HepG2 (cell line): Measurements from ENCODE around the gene PLEKHA6. TPM values are rescaled to one million over a fixed set of nuclear protein-coding genes. Genes with fewer than 3 reads are reported as not detected.

Source experiments
- ATAC-seq: fragments of 200-7000 bp; cut with Tn5 transposase; 3 replicates; pipeline ENCODE4 v1.9.1; 2020; ENCODE audit warnings: mild to moderate bottlenecking, moderate library complexity
- BruUV-seq: library from RNA; stranded (reverse); fragments of 400-500 nt; replicated peaks from 2 replicates; lab custom pipeline; 2021; lab: Mats Ljungman, UMichigan
- CTCF ChIA-PET: fragments of 300-600 bp; formaldehyde crosslinking; extraction: SDS; loops from one replicate; lab custom pipeline; 2021; ENCODE audit warnings: low total read pairs, inconsistent platforms, low intra/inter-chr PET ratio; lab: Yijun Ruan, JAX
- POLR2A ChIA-PET: fragments of 350-600 bp; sonication (Branson Sonifier 250); formaldehyde crosslinking; loops from one replicate; lab custom pipeline; 2020; ENCODE audit warnings: antibody characterized with exemption, inconsistent platforms; lab: Yijun Ruan, JAX
- DNase-seq: peaks from one replicate; pipeline ENCODE4 v3.0.0-alpha.2; 2015; ENCODE audit warnings: low spot score
- FAIRE-seq: peaks from 3 replicates; lab custom pipeline; 2011; peaks lifted over from hg19 to GRCh38; lab: Jason Lieb, UNC
- H2AFZ ChIP-seq: one replicate; pipeline ENCODE4 v1.6.1; 2011; ENCODE audit warnings: low read length, inconsistent platforms
- H3K27ac ChIP-seq: fragments of 300-600 bp; 3 replicates; pipeline ENCODE4 v1.8.0; 2011; ENCODE audit warnings: mixed run types, mild to moderate bottlenecking, mixed read lengths, low read length, inconsistent platforms; ENCODE audit not compliant: insufficient read depth; ENCODE audit errors: extremely low read length
- H3K27me3 ChIP-seq, 2 experiments: fragments of 200-600 bp in 1 of 2; 2 replicates in 1 of 2; 3 replicates in 1 of 2; pipeline versions ENCODE4 v1.6.0 to v1.8.0; 2011; ENCODE audit warnings: low read length in 2 of 2, mild to moderate bottlenecking in 2 of 2, moderate library complexity in 2 of 2, inconsistent platforms in 1 of 2; ENCODE audit not compliant: insufficient read depth in 2 of 2, control insufficient read depth in 1 of 2
- H3K36me3 ChIP-seq, 2 experiments: fragments of 200-600 bp in 1 of 2; replicated peaks in 1 of 2; 2 replicates in 1 of 2; 3 replicates in 1 of 2; pipeline versions ENCODE4 v1.5.1 to v1.8.0; 2011; ENCODE audit warnings: low read length in 2 of 2, inconsistent platforms in 1 of 2; ENCODE audit not compliant: insufficient read depth in 2 of 2, control insufficient read depth in 1 of 2
- H3K4me1 ChIP-seq: 2 replicates; pipeline ENCODE4 v1.5.1; 2012; ENCODE audit warnings: low read length, inconsistent platforms; ENCODE audit not compliant: insufficient read depth
- H3K4me2 ChIP-seq: 2 replicates; pipeline ENCODE4 v1.6.0; 2011; ENCODE audit warnings: low read depth, low read length, inconsistent platforms
- H3K4me3 ChIP-seq, 3 experiments: fragments of 200-600 bp in 1 of 3; sonication (generic), shearing (Covaris generic) in 1 of 3; replicated peaks in 1 of 3; 2 replicates each; pipeline ENCODE4 v1.5.1; 2011 to 2016; ENCODE audit warnings: low read length in 3 of 3, inconsistent platforms in 2 of 3, low read depth in 2 of 3, mild to moderate bottlenecking in 2 of 3, control low read depth in 1 of 3, mixed read lengths in 1 of 3; ENCODE audit not compliant: insufficient read depth in 1 of 3
- H3K79me2 ChIP-seq: one replicate; pipeline ENCODE4 v1.6.1; 2011; ENCODE audit warnings: low read length, inconsistent platforms; ENCODE audit not compliant: insufficient read depth
- H3K9ac ChIP-seq: 2 replicates; pipeline ENCODE4 v1.6.0; 2011; ENCODE audit warnings: mild to moderate bottlenecking, low read depth, low read length, inconsistent platforms; ENCODE audit not compliant: insufficient read depth
- H3K9me3 ChIP-seq: 2 replicates; pipeline ENCODE4 v1.5.1; 2012; ENCODE audit warnings: mild to moderate bottlenecking, low read length
- H4K20me1 ChIP-seq: 2 replicates; pipeline ENCODE4 v1.6.0; 2011; ENCODE audit warnings: inconsistent platforms, mild to moderate bottlenecking, low read length, moderate library complexity; ENCODE audit not compliant: insufficient read depth
- ELF1 ChIP-seq: sonication (generic); formaldehyde crosslinking; IDR thresholded peaks from 2 replicates; pipeline ENCODE4 v1.4.0; 2020; ENCODE audit warnings: missing genetic modification reagents
- GATA4 ChIP-seq: sonication (generic); IDR thresholded peaks from 2 replicates; pipeline ENCODE4 v1.6.1; 2016; ENCODE audit warnings: antibody characterized with exemption, low read depth, borderline replicate concordance
- MAFK ChIP-seq, 2 experiments: IDR thresholded peaks in 1 of 2; conservative IDR thresholded peaks in 1 of 2; 2 replicates each; pipeline ENCODE4 v1.6.1; 2011; ENCODE audit warnings: improper control_type of control experiment in 2 of 2, low read length in 2 of 2
- NFYB ChIP-seq: sonication (generic); formaldehyde crosslinking; IDR thresholded peaks from 2 replicates; pipeline ENCODE4 v1.4.0; 2020; ENCODE audit warnings: missing genetic modification reagents
- RBAK ChIP-seq: sonication (generic); formaldehyde crosslinking; IDR thresholded peaks from 2 replicates; pipeline ENCODE4 v1.5.1; 2020; ENCODE audit warnings: mild to moderate bottlenecking, missing genetic modification reagents
- SOX13 ChIP-seq, 3 experiments: fragments of 450-650 bp in 1 of 3; sonication (generic) in 1 of 3; formaldehyde crosslinking in 1 of 3; IDR thresholded peaks in 2 of 3; conservative IDR thresholded peaks in 1 of 3; 2 replicates each; pipeline versions ENCODE4 v1.5.0 to v1.6.1; 2016 to 2020; ENCODE audit warnings: antibody characterized with exemption in 1 of 3, mild to moderate bottlenecking in 1 of 3, missing compliant biosample characterization in 1 of 3, missing genetic modification reagents in 1 of 3, moderate library complexity in 1 of 3
- SRSF1 ChIP-seq: fragments of 200-400 bp; formaldehyde crosslinking; optimal IDR thresholded peaks from 2 replicates; pipeline ENCODE3; 2017; ENCODE audit warnings: mild to moderate bottlenecking, low read depth, low read length, moderate library complexity
- TCF7 ChIP-seq: sonication (generic); IDR thresholded peaks from 2 replicates; pipeline ENCODE4 v1.6.1; 2016; ENCODE audit warnings: antibody characterized with exemption, low read depth
- ZBTB38 ChIP-seq: sonication (generic); formaldehyde crosslinking; IDR thresholded peaks from 2 replicates; pipeline ENCODE4 v1.5.1; 2020; ENCODE audit warnings: mild to moderate bottlenecking, missing genetic modification reagents
- ZNF3 ChIP-seq: IDR thresholded peaks from 2 replicates; pipeline ENCODE4 v1.7.0; 2017; ENCODE audit warnings: inconsistent platforms
- ZNF556 ChIP-seq: sonication (generic); formaldehyde crosslinking; IDR thresholded peaks from 2 replicates; pipeline ENCODE4 v1.4.0; 2020; ENCODE audit warnings: mild to moderate bottlenecking, missing genetic modification reagents, borderline replicate concordance
- ZNF75D ChIP-seq: sonication (generic); formaldehyde crosslinking; IDR thresholded peaks from 2 replicates; pipeline ENCODE4 v1.8.1; 2023; ENCODE audit warnings: missing genetic modification reagents, mild to moderate bottlenecking, borderline replicate concordance
- ZNF781 ChIP-seq: sonication (generic); formaldehyde crosslinking; IDR thresholded peaks from 2 replicates; pipeline ENCODE4 v1.5.1; 2020; ENCODE audit warnings: borderline replicate concordance, mild to moderate bottlenecking, missing genetic modification reagents; ENCODE audit errors: not compliant biosample characterization
- ZNF792 ChIP-seq: IDR thresholded peaks from 2 replicates; pipeline ENCODE4 v1.6.1; 2016
- ZSCAN29 ChIP-seq: sonication (generic); formaldehyde crosslinking; conservative IDR thresholded peaks from 2 replicates; pipeline ENCODE4 v1.4.0; 2020; ENCODE audit warnings: mild to moderate bottlenecking, missing genetic modification reagents
- WGBS: methylation state at CpG from one replicate; pipeline ENCODE4 v1.1.6; 2017; ENCODE audit warnings: low lambda C conversion rate; 5-methylcytosine and 5-hydroxymethylcytosine counted together
- in situ Hi-C: cut with HindIII; loops from 2 replicates; pipeline ENCODE4 v1.10.0; 2017; ENCODE audit warnings: low pct_unique_long_range_greater_than_20kb; ENCODE audit not compliant: extremely low pct_ligation_motif_present
- intact Hi-C: fragments of 100-400 bp; cut with micrococcal nuclease; formaldehyde crosslinking; loops from one replicate; pipeline ENCODE4 v1.10.0; 2022; ENCODE audit not compliant: unreplicated experiment
- polyA plus RNA-seq, 8 experiments: library from polyadenylated mRNA; depleted of rRNA in 3 of 8; stranded (reverse) in 7 of 8; unstranded in 1 of 8; fragments of >200 nt; fragmentation: Illumina TruSeq in 4 of 8; extraction: Trizol in 4 of 8; gene quantifications; 2 replicates each; pipeline versions ENCODE4 v1.2.1 to v1.2.3, GENCODE V29; 2011 to 2016; ENCODE audit warnings: low read depth in 4 of 8, missing spikeins in 1 of 8, mixed read lengths in 1 of 8; ENCODE audit not compliant: insufficient read depth in 1 of 8
- total RNA-seq, 5 experiments: library from RNA; depleted of rRNA; stranded (reverse); fragments of >200 nt; fragmentation: Illumina TruSeq; extraction: Trizol; gene quantifications; 2 replicates each; pipeline ENCODE4 v1.2.3, GENCODE V29; 2016; ENCODE audit warnings: low read depth in 1 of 5

Gene PLEKHA6
- total and polyA plus RNA-seq, 2 of the 13 experiments (the other 11 are each of a cell fraction or from before 2014, with no cell fraction given): 5.3 to 11.4 TPM

DNA sequence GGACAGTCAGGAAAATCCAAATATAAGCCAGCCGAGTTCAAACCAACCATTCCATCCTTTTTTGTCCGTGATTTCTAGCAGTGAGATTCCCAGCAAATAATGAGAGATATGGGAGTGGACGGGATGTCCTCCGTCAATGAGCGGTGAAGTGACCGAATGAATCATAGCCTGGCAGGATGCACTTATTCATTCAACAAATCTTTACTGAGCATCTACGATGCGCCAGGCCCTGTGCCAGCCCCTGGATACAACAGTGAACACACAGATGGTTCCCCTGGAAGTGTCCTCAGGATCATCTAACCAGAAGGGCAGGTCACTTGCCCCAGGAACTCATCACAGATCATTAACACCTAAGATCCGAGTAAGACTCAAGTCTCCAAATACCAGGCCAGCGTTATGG, 8.2 kb upstream of the PLEKHA6 start:
- BruUV-seq: no TSS peak
- TF ChIP-seq ZNF3 (CRISPR knock-in tag) (no peak), SOX13 (IDR thresholded peaks at IDR 0.05) (no peak), SOX13 (CRISPR knock-in tag; conservative IDR thresholded peaks at IDR 0.05 in 1 of 2, IDR thresholded peaks at IDR 0.05 in 1 of 2) (no peak), MAFK (conservative IDR thresholded peaks at IDR 0.05 in 1 of 2, IDR thresholded peaks at IDR 0.05 in 1 of 2; ENCODE audit: low read length in 2 of 2) (no peak), GATA4 (no peak), SRSF1 (no peak), ZBTB38 (no peak), ZNF75D (CRISPR knock-in tag) (no peak)
- no peaks in the 10 kb centered on the region for H4K20me1 ChIP-seq
- no peaks in the 10 kb centered on the region for H3K79me2 ChIP-seq
- H3K9me3 ChIP-seq: no peaks in the 10 kb centered on the region
- no peak overlapping the region for H3K9ac ChIP-seq
- ChIA-PET CTCF (no interaction called here), POLR2A (no interaction called here)
- H3K4me2 ChIP-seq: no peak overlapping the region
- in situ Hi-C loops: loop anchor here (25.0 kb wide), 1 partner anchor 506 kb away; the partner anchor contains the start of gene SNRPE
- peaks cover 15 to 56% of the 10 kb centered on the region in 2 experiments; a peak in 4 of 5 replicates for H3K36me3 ChIP-seq
- H3K4me3 ChIP-seq: no peak overlapping the region
- H3K27ac ChIP-seq: no peak overlapping the region
- no peak for DNase-seq
- FAIRE-seq: no peak
- no peak overlapping the region for H2AFZ ChIP-seq
- intact Hi-C loops: no loop called here
- no peak for ATAC-seq
- H3K27me3 ChIP-seq: no peaks in the 10 kb centered on the region
- peaks cover 20% of the 10 kb centered on the region for H3K4me1 ChIP-seq
- WGBS: 96% methylated on average over 10 of the region's 10 CpGs

DNA sequence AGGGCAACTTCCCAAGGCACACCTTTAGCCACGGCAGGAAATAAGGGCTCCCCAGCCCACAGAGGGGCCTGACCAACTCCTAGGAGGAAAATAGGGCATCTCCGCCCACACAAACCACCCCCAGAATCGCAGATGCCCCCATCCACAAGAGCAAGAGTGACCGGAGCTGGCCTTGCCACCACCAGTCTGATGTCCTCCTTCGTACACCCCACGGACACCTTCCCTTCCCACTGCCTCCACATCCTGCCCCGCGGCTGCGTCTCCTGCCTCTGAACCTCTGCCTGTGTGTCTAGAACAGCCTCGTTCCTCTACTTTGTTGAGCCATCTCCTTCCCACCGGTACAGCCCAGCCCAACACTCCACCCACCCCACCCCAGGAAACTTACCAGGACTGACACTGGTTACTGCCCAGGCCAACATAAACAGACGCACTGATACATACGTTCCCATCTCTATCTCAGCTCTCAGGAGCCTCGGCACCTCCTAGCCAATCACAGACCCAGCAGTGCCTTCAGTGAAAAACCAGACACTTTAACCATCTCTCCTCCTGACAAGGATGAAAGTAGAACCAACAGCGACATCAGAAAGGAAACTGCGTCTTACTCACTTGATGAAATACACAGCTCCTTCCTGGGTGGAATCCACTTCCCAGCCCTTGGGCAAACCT, 7.6 kb upstream of the PLEKHA6 start:
- intact Hi-C loops (no loop called here), in situ Hi-C loops (loop anchor here (25.0 kb wide), 1 partner anchor 505 kb away; the partner anchor contains the start of gene SNRPE)
- Histone ChIP-seq H3K9ac (no peak overlapping the region), H3K4me1 (peaks cover 20% of the 10 kb centered on the region), H3K27ac (no peak overlapping the region), H3K27me3 (no peaks in the 10 kb centered on the region), H3K79me2 (no peaks in the 10 kb centered on the region), H4K20me1 (no peaks in the 10 kb centered on the region), H2AFZ (no peak overlapping the region), H3K9me3 (no peaks in the 10 kb centered on the region), H3K4me3 (no peak overlapping the region), H3K4me2 (no peak overlapping the region), H3K36me3 (peaks cover 15 to 56% of the 10 kb centered on the region in 2 experiments; a peak in 4 of 5 replicates)
- 95% methylated on average over 14 of the region's 16 CpGs for WGBS
- no peak for FAIRE-seq
- ChIA-PET CTCF (interaction anchor here (0.8 to 1.3 kb wide), 3 partner anchors 109 to 205 kb away, joined by 3 to 5 read pairs (median 4); partner anchors contain the start of gene GOLT1A), POLR2A (no interaction called here)
- no peak for ATAC-seq
- no TSS peak for BruUV-seq
- no peak for DNase-seq
- no peak for TF ChIP-seq ZNF792
- TF ChIP-seq RBAK (CRISPR knock-in tag): no peak
- no peak for TF ChIP-seq ZSCAN29 (CRISPR knock-in tag)
- TF ChIP-seq ELF1 (CRISPR knock-in tag): no peak
- TF ChIP-seq ZNF556 (CRISPR knock-in tag): no peak
- TF ChIP-seq TCF7: no peak
- no peak for TF ChIP-seq ZNF781
- no peak for TF ChIP-seq NFYB
